SU-DHL-6 (cell line): ENCODE results near the gene FUOM.

Source experiments
- H2AFZ ChIP-seq: fragments of 200-600 bp; sonication (generic); 2 replicates; pipeline ENCODE4 v1.6.1; 2014; ENCODE audit warnings: low read depth, mild to moderate bottlenecking, moderate library complexity, mixed read lengths, antibody characterized with exemption, low read length; ENCODE audit not compliant: severe bottlenecking
- H3F3A ChIP-seq: fragments of 200-600 bp; shearing (Covaris generic); 2 replicates; pipeline ENCODE4 v1.6.0; 2016; ENCODE audit warnings: antibody characterized with exemption, mild to moderate bottlenecking; ENCODE audit not compliant: insufficient read depth
- H3K27ac ChIP-seq: fragments of 200-600 bp; sonication (generic); 2 replicates; pipeline ENCODE4 v1.5.1; 2016; ENCODE audit warnings: low read depth, mild to moderate bottlenecking, low read length, moderate library complexity, mixed read lengths
- H3K27me3 ChIP-seq: fragments of 200-600 bp; sonication (generic), shearing (Covaris generic); 2 replicates; pipeline ENCODE4 v1.6.0; 2014; ENCODE audit warnings: mild to moderate bottlenecking, low read length
- H3K36me3 ChIP-seq: fragments of 200-600 bp; sonication (generic); 2 replicates; pipeline ENCODE4 v1.6.1; 2014; ENCODE audit warnings: mild to moderate bottlenecking, low read length, mixed read lengths
- H3K4me2 ChIP-seq: fragments of 300-600, 200-600 bp; shearing (Covaris generic), sonication (generic); 2 replicates; pipeline ENCODE4 v1.6.0; 2014; ENCODE audit warnings: low read length, low read depth, mild to moderate bottlenecking; ENCODE audit not compliant: poor library complexity, severe bottlenecking
- H3K4me3 ChIP-seq: fragments of 200-600 bp; sonication (generic); 2 replicates; pipeline ENCODE4 v1.5.1; 2014; ENCODE audit warnings: antibody characterized with exemption, low read length, mild to moderate bottlenecking, mixed read lengths; ENCODE audit not compliant: insufficient read depth, poor library complexity, severe bottlenecking
- H3K79me2 ChIP-seq: fragments of 200-600 bp; sonication (generic); 2 replicates; pipeline ENCODE4 v1.6.1; 2014; ENCODE audit warnings: mild to moderate bottlenecking, low read length, moderate library complexity; ENCODE audit not compliant: insufficient read depth
- H3K9ac ChIP-seq: fragments of 200-600 bp; sonication (generic); 2 replicates; pipeline ENCODE4 v1.7.0; 2014; ENCODE audit warnings: mild to moderate bottlenecking, low read length
- H3K9me2 ChIP-seq: fragments of 200-600 bp; sonication (generic); replicated peaks from 2 replicates; pipeline ENCODE4 v1.6.1; 2014; ENCODE audit warnings: low read length; ENCODE audit not compliant: insufficient read depth
- H3K9me3 ChIP-seq: fragments of 200-600 bp; sonication (generic); 2 replicates; pipeline ENCODE4 v1.6.1; 2014; ENCODE audit warnings: low read length, mixed read lengths; ENCODE audit not compliant: insufficient read depth
- H4K20me1 ChIP-seq: fragments of 200-600 bp; sonication (generic); 2 replicates; pipeline ENCODE4 v1.6.1; 2014; ENCODE audit warnings: low read depth, mild to moderate bottlenecking, antibody characterized with exemption, low read length, moderate library complexity, mixed read lengths
- CTCF ChIP-seq: fragments of 200-600 bp; sonication (generic); IDR thresholded peaks from one replicate; pipeline ENCODE4 v1.5.1; 2017; ENCODE audit warnings: antibody characterized with exemption, mild to moderate bottlenecking, low read length, moderate library complexity; ENCODE audit not compliant: insufficient read depth, poor library complexity, severe bottlenecking
- EZH2phosphoT487 ChIP-seq: fragments of 200-600 bp; sonication (generic), shearing (Covaris generic); conservative IDR thresholded peaks from 2 replicates; pipeline ENCODE4 v1.6.1; 2018; ENCODE audit warnings: mild to moderate bottlenecking, antibody characterized with exemption, low read length, moderate library complexity, mixed read lengths

FUOM gene

GRCh38 chr10:133306941-133307379, 50.9 kb downstream of the FUOM start:
- H3K9ac ChIP-seq = no peak overlapping the region
- peaks cover 5% of the 10 kb centered on the region; the same call in 1 of the 2 replicates for H3F3A ChIP-seq
- no peaks in the 10 kb centered on the region for H3K27me3 ChIP-seq
- H2AFZ ChIP-seq = no peak overlapping the region
- no peaks in the 10 kb centered on the region for H4K20me1 ChIP-seq
- H3K9me3 ChIP-seq = no peaks in the 10 kb centered on the region
- peaks cover 40% of the 10 kb centered on the region for H3K79me2 ChIP-seq
- H3K9me2 ChIP-seq = no peaks in the 10 kb centered on the region
- no peak overlapping the region for H3K27ac ChIP-seq
- TF ChIP-seq EZH2phosphoT487 (no peak), CTCF (no peak)
- no peak overlapping the region for H3K4me3 ChIP-seq
- H3K4me2 ChIP-seq = peak overlapping the region; percentile 82
- H3K36me3 ChIP-seq = peaks cover 4% of the 10 kb centered on the region; the same call in 1 of the 2 replicates

GRCh38 chr10:133306097-133306476, 51.7 kb downstream of the FUOM start:
- Histone ChIP-seq H3K79me2 (peaks cover 40% of the 10 kb centered on the region), H3K27me3 (no peaks in the 10 kb centered on the region), H3F3A (peaks cover 5% of the 10 kb centered on the region; the same call in 1 of the 2 replicates), H4K20me1 (no peaks in the 10 kb centered on the region), H3K9me2 (no peaks in the 10 kb centered on the region), H3K36me3 (peaks cover 2% of the 10 kb centered on the region; the same call in 1 of the 2 replicates), H3K4me2 (no peak overlapping the region), H2AFZ (no peak overlapping the region), H3K4me3 (no peak overlapping the region), H3K9me3 (no peaks in the 10 kb centered on the region), H3K9ac (no peak overlapping the region), H3K27ac (no peak overlapping the region)
- TF ChIP-seq CTCF = no peak
- TF ChIP-seq EZH2phosphoT487 = no peak
